ENCODE measurements around the gene TCERG1L. TPM values are rescaled to one million over a fixed set of nuclear protein-coding genes. Genes with fewer than 3 reads are reported as not detected.
"Not testable (repeated sequence)": the region's sequence is repeated elsewhere in the genome, so short reads cannot be mapped to it uniquely, and the experiment has no call there.

The TCERG1L gene
- total RNA-seq, 2 experiments from 2014 or later: 0.70 to 0.80 TPM

- ChIA-PET CTCF (no interaction called here), POLR2A (no interaction called here)
These were observed 60.4 kb downstream of the TCERG1L start for GRCh38 chr10:131251146-131251541.

- ChIA-PET CTCF (no interaction called here), POLR2A (no interaction called here)
These were observed 60.9 kb downstream of the TCERG1L start for GRCh38 chr10:131250454-131251145.

- ChIA-PET CTCF (no interaction called here), POLR2A (no interaction called here)
These were observed 61.6 kb downstream of the TCERG1L start for GRCh38 chr10:131249955-131250344.

- POLR2A ChIA-PET: no interaction called here
- CTCF ChIA-PET: no interaction called here
These were observed 62.1 kb downstream of the TCERG1L start for GRCh38 chr10:131249238-131249954.

GRCh38 chr10:131248376-131249165, 63.0 kb downstream of the TCERG1L start:
- POLR2A ChIA-PET: no interaction called here
- CTCF ChIA-PET: no interaction called here

- CTCF ChIA-PET: no interaction called here
- POLR2A ChIA-PET: no interaction called here
These were observed 63.6 kb downstream of the TCERG1L start for GRCh38 chr10:131247873-131248272.

GRCh38 chr10:131246775-131247174, 64.7 kb downstream of the TCERG1L start:
- ChIA-PET CTCF (no interaction called here), POLR2A (no interaction called here)

GRCh38 chr10:131246089-131246488, 65.4 kb downstream of the TCERG1L start:
- ChIA-PET POLR2A (no interaction called here), CTCF (no interaction called here)

- CTCF ChIA-PET: no interaction called here
- POLR2A ChIA-PET: no interaction called here
These were observed 66.0 kb downstream of the TCERG1L start for GRCh38 chr10:131245475-131246059.

- POLR2A ChIA-PET: no interaction called here
- CTCF ChIA-PET: no interaction called here
These were observed 66.7 kb downstream of the TCERG1L start for GRCh38 chr10:131244836-131245235.

GRCh38 chr10:131243076-131243475, 68.4 kb downstream of the TCERG1L start:
- POLR2A ChIA-PET: no interaction called here
- CTCF ChIA-PET: no interaction called here

- ChIA-PET POLR2A (no interaction called here), CTCF (no interaction called here)
These were observed 69.5 kb downstream of the TCERG1L start for GRCh38 chr10:131242007-131242406.

GRCh38 chr10:131240691-131241090, 70.8 kb downstream of the TCERG1L start:
- CTCF ChIA-PET: no interaction called here
- POLR2A ChIA-PET: no interaction called here

GRCh38 chr10:131239926-131240325, 71.6 kb downstream of the TCERG1L start:
- ChIA-PET POLR2A (no interaction called here), CTCF (no interaction called here)

GRCh38 chr10:131239450-131239849, 72.1 kb downstream of the TCERG1L start:
- POLR2A ChIA-PET: no interaction called here
- CTCF ChIA-PET: interaction anchor here (0.8 kb wide), 1 partner anchor 91 kb away, joined by 3 read pairs; no protein-coding TSS in a partner anchor

- POLR2A ChIA-PET: no interaction called here
These were observed 72.7 kb downstream of the TCERG1L start for GRCh38 chr10:131238669-131239280.

GRCh38 chr10:131237991-131238651, 73.4 kb downstream of the TCERG1L start:
- CTCF ChIA-PET: no interaction called here

More at GRCh38 chr10:131238669-131239280, 72.7 kb downstream of the TCERG1L start:
- CTCF ChIA-PET: interaction anchor here (0.8 kb wide), 1 partner anchor 92 kb away, joined by 3 read pairs; no protein-coding TSS in a partner anchor

GRCh38 chr10:131234606-131235005, 76.9 kb downstream of the TCERG1L start:
- POLR2A ChIA-PET, CTCF ChIA-PET: not testable (repeated sequence)

More at GRCh38 chr10:131237991-131238651, 73.4 kb downstream of the TCERG1L start:
- POLR2A ChIA-PET: no interaction called here

- POLR2A ChIA-PET: no interaction called here
- CTCF ChIA-PET: no interaction called here
These were observed 77.8 kb downstream of the TCERG1L start for GRCh38 chr10:131233611-131234258.

All from activated CD8-positive, alpha-beta memory T cell treated with anti-CD3 and anti-CD28 coated beads for 36 hours (primary cell).